HG02759 (cell line): ENCODE measurements around the gene TNFRSF17.

Experiments used
- ATAC-seq: cut with Tn5 transposase; IDR thresholded peaks from one replicate; pipeline ENCODE4 v1.9.1; 2021; ENCODE audit warnings: mild to moderate bottlenecking, moderate library complexity; ENCODE audit not compliant: unreplicated experiment

TNFRSF17 gene

GRCh38 chr16:12000032-12000431 lies 35.0 kb downstream of the TNFRSF17 start:
- no peak for ATAC-seq

- ATAC-seq = no peak
Observed at GRCh38 chr16:12002447-12003006, 37.5 kb downstream of the TNFRSF17 start.

- no peak for ATAC-seq
Observed at GRCh38 chr16:12006637-12007036, 41.6 kb downstream of the TNFRSF17 start.

GRCh38 chr16:12009462-12009861 lies 44.5 kb downstream of the TNFRSF17 start:
- ATAC-seq = no peak

GRCh38 chr16:12009922-12010321 lies 44.9 kb downstream of the TNFRSF17 start:
- no peak for ATAC-seq

- no peak for ATAC-seq
Observed at GRCh38 chr16:12010388-12011251, 45.6 kb downstream of the TNFRSF17 start.

GRCh38 chr16:12011565-12011964 lies 46.6 kb downstream of the TNFRSF17 start:
- no peak for ATAC-seq

GRCh38 chr16:12016291-12016947 lies 51.4 kb downstream of the TNFRSF17 start:
- no peak for ATAC-seq

GRCh38 chr16:12017558-12017957 lies 52.5 kb downstream of the TNFRSF17 start:
- no peak for ATAC-seq
